ENCODE data around the gene CD247.

Gene CD247

GRCh38 chr1:167400359-167400953 is 117.9 kb downstream of the CD247 start:
- DNase-seq: no peak

- no peak for DNase-seq
Observed at GRCh38 chr1:167392200-167392696, 126.1 kb downstream of the CD247 start.

GRCh38 chr1:167388976-167389375 is 129.4 kb downstream of the CD247 start:
- no peak for DNase-seq

GRCh38 chr1:167387251-167387910 is 130.9 kb downstream of the CD247 start:
- no peak for DNase-seq

Data from NCI-H2171 (cell line).